ENCODE results near the gene PLEKHG7.
"Not testable (repeated sequence)": the region's sequence is repeated elsewhere in the genome, so short reads cannot be mapped to it uniquely, and the experiment has no call there.

The PLEKHG7 gene

DNA sequence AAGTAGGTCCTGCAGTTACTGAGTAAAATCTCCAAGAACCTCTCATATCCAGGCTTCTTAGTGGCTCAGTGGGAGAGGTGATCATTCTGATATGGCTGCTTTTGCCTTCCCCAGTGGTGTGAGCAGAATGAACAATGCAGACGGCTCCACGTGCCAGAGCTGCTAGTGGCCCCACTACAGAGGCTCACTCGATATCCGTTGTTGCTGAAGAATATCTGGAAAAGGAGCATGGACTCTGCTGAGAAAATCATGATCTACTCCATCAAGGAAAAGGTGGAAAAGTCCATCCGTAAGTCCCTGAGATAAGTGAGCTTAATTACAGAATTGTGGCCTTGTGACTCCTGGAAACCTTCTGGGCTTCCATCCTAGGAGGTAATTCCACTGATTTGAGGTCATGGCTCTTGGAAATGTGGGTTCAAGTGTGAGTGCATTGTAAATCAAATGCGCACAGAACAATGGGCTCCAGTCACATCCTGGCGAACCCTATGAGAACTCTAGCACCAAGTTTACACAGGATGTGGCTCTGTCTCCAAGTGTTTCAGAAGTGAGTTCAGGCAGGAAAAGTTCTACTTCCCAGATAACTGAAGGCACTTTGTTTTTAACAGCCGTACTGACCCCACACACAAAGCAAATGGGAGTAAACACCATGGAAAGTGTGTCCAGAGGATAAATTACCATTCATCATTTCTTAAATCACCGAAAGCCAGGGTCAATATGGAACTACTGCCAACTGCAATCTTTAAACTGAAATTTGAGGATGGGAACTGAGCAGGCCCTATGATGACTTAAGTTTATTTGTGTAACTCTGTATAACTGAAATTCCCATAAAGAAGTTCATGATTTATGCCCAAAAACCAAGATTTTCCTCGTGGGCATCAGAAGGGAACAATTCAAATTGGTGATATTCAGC lies 51.4 kb downstream of the PLEKHG7 start:
- DNase-seq: no peak

DNA sequence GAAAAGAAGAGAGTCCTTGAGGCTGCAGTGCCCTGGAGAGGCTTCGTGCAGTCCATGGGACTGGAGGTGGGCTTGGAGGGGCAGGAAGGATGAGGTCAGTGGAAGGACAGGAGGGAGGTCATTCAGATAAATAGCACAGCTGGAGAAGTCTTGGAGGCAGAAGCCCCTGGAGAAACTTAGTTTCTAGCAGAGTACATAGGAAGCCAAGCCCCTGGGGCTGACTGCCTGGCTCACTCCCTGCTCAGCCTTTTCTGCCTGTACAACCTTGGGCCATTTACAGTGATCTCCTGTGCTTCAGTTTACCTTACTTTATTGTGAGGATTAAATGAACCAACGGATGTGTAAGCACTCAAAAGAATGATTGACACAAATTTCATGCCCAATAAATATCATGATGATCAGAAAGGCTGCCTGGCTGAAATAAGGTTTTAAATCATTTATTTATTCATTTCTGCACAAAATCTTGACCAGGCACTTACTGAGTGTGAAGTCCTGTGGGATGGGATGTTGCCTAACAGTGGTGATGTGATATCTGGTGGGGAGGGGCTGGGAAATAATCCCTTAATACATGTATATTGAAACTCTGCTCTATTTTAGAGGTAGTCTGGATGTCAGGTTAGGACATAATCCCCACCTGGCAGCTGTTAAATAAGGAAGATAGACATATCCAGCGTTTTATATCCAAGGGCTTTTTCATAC lies 54.3 kb downstream of the PLEKHG7 start:
- DNase-seq: no peak

DNA sequence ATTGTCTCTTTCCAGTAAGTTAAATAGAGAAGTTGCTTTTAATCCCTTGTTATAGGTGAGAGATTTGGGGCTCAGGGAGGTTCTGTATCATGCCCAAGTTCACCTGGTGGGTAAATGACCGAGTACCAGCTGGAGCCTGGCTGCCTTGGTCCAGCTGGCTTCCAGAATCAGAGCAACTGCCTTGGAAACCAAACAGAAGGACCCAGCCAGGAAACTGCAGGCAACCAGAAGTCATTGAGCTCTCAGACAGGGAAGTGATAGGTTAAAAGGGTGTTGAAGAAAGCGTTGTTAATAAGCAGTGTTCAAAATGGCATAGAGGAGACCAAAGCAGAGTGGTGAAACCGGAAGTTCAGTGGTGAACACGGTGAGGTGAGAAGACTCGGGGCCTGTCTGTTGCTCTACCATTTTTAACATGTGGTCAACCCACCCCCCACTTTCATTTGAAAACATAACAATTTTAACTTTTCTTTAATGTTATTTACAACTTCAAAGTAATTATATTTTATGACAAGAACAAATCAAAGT lies 54.9 kb downstream of the PLEKHG7 start:
- DNase-seq: no peak

DNA sequence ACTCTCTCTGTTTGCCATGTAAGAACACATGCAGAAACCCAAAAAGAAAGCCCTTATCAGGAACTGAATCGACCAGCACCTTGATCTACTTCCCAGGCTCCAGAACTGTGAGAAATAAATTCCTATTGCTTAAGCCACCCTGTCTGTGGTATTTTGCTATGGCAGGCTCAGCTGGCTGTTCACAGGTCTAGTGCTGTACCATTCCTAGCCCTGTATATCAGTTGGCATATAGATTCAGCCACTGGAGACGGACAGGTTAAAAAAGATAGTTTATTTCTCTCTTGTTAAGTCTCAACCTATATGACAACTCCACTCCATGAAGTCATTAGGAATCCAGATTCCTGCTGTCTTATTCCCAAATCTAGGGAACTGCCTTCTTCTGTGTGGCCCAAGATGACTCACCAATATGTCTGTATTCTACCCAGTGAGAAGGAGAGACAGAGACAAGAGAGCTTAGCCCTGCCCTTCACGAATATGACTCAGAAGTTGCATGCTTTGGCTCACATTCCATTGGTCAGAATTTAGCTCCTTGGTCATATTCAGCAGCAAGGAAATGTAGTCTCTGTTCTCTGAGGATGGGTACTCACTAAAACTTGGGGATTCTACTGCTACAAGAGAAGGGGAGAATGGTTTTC lies 57.0 kb downstream of the PLEKHG7 start:
- DNase-seq: no peak

DNA sequence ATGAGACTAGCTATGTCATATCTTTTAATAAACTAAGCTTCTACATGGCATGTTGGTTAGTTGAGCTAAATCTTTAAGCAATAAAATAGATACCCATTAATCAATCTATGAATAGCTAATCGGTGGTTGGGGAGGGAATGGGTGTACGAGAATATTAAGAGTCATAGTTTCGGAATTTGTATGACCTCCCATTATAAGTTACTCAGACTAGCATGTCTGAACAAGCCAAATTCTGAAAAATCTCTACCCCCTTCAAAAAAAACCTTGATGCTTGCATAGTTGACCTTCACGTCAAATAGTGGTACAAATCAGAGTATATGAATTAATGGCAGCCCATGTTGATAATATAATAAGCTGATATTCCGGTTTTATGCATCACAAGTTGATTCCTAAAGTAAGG lies 60.0 kb downstream of the PLEKHG7 start:
- no peak for DNase-seq

DNA sequence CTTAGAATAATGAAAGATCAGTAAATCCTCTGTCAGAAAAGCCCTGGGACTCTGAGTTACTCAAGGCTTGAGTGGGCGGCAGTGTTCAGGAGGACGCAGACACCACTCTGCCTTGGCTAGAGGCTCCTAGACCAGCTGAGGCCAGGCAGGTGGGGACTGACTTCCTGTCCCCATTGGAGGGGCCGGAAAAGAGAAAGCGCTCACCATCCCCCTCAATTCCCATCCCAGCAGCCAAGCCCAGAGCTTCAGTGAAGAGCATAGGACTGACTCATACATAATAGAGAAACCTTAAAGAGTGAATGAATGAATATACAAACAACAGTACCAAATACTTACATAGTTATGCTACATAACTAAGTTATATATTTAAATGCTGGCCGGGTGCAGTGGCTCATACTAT lies 62.0 kb downstream of the PLEKHG7 start:
- no peak for DNase-seq

DNA sequence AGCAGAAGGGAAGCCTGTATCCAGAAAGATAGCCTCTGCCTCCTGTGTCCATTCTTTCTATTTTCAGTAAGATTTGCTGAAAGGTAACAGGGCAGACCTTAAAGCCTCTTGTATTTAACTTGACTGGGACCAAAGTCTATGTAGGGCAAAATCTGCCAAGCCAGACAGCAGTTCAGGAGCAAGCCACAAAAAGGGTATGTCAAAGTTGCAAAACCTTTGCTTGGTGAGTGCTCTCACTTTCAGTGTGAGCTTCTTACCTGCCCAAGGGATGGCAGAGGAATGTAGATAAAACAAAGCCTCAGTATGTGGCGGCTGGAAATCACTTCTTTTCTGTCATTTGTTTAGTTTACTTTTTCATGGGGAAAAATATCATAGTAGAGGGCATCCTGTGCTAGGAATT lies 63.1 kb downstream of the PLEKHG7 start:
- no peak for DNase-seq

DNA sequence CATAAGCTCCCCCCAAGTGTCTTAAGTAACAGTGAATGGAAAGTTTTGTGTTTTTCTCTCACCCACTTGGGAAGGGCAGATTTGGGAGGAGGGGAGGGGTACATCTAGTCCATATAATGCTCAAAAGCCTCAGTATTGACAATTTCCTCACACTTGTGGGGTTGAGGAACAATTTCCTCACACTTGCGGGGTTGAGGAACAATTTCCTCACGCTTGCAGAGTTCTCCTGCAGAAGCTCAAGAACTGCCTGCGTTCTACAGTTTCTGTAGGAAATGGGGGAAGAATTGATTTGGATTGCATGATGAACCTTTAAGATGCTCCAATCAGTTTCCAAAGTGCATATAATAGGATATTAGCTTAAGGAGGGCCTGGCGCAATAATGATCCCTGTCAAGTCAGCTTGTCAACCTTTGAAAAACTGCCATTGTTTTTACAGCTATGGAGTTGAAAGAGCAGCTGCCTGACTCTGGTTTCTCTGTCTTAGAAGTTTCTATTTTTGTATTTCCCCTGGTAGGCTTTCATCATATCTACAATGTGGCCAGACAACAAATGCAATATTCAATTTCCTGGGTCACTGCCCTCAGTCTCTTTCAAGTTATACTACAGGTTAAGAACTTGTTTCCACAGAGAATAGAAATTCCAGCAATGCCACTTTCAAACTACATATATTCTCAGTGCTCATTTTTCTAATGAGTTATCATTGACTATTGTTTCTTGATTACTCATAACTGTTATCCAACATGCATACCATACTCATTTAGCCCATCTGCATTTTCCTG lies 66.5 kb downstream of the PLEKHG7 start:
- no peak for DNase-seq

DNA sequence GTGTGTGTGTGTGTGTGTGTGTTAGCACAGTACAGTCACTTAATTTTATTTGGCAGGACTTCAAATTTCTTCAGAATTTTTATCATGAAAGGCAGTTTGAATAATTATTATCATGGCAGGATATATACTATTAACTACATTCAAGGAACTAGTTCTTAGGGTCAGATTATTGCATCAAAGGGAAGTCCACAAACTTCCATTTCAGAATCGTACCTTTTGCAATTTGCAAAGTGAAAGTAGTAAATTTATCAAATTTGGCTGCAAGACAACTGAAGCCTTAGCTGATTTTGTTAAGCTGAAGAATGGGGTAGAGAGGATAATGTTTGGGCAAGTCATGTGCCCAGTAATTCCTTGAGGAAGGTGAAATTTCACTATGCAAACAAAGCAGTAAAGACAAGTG lies 68.2 kb downstream of the PLEKHG7 start:
- no peak for DNase-seq

DNA sequence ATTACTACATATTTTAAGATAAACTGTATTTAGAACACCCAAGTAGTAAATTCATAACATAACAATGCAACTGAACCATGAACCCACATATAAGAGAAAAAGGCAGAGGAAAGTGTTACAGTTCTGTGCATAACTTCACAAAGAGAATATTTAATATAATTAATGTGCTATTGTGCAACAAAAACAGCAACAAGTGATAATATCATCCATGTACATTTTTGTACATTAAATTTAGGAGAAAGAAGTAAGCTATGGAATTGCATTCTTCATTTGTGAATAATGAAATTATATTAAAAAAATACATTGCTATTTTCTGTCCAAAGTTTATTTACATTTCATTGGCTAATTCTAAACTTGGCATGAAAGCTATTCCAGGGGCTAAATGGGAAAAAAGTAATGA lies 72.6 kb downstream of the PLEKHG7 start:
- no peak for DNase-seq

DNA sequence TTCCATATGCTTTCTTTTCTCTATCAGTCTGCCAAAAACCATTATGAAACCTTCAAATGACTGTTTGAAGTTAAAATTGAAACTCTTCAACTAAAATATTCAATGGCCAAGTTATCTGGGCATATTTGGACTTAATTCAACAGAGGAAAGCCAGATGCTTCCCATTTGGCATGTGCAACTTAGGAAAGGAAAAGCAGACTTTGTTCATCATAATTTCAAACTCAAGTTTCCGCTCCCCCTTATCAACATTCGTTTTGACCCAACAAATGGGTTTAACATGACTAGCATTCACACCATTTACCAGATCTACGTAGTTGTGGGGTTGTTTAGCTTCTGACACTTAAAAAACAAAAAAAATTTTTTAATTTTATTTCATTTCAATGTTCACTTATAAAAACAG lies 75.7 kb downstream of the PLEKHG7 start:
- no peak for DNase-seq

DNA sequence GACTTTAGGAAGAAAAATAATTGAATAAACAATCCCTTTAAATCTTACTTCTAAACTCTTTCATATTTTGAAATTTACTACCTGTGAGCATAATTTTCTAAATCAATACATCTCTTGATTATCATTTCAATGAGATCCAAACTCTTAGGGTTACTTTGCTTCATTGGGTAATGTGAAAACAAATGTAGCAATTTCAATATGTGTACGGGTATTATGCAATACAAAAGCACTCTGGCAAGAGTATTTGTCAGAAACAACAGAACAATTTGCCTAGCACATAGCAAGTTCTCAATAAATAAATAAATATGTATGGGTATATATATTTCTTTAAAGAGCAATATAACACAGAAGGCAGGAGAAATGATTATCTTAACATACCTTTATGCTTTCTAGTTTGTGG lies 77.1 kb downstream of the PLEKHG7 start:
- DNase-seq: no peak

DNA sequence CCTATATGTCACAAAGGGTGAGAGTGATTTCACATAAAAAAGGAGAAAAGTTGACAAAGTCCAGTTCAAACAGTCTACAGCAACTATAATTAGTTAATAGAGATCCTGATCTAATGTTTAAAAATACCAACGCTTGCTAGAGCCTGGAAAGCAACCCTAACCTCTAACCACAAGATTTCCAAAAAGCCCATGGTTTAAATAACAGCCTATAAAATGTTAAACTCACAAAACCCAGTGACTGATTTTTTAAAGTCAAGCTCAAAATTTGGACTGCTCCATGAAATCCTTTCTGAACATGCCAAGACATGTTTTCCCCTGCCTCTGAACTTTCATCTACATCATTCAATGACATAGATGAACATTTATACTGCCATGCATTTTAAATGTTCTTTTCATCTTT lies 81.6 kb downstream of the PLEKHG7 start:
- no peak for DNase-seq

DNA sequence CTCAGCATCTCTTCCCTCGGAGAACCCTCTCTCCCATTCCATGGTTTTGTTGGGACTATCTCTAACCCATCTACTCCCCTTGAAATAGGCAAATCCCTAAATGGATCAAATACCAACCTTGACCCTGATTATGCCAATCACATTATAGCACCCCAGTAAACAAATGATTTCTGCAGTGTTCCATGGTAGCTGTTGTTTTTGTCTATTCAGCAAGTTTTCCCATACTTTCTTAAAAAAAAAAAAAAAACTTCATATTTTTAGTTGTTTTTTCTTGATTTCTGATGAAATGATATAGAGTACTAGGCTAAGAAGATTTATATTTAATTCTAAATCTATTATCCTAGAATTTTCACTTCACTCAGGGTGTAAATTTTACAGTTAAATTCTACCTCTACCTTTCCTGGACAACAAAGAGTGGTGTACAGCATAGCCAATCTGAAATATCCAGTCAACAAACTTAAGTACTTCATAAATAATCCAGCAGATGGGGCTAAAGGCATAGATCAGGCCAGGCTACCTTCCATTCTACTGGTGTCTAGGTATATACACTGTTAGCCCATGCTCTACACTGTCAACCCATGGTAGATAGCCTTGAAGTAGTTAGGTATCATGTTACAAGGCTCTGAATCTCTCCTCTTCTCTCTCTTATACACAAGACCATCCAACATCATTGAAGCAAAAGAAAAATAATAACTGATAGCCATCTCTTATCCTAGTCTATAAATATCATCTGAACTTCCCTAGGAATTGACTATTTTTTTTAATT lies 82.2 kb downstream of the PLEKHG7 start:
- no peak for DNase-seq

DNA sequence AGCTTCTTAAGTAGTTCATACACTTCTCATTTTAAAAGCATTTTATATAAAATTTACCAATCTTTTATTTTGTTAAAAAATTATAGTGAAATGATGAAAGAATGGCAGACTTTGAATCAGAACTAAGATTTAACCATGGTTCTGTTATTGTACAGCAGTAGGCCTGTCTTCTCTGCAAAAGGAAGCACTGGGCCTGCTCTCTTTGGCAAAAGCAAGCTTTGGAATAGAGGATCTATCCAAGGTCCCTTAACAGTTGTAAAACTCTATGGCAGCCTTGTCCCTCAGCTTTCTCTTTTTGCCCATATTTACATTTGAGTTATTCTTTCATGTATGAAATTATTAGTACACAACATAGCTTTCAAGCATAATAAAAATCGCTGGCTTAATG lies 82.8 kb downstream of the PLEKHG7 start:
- no peak for DNase-seq

DNA sequence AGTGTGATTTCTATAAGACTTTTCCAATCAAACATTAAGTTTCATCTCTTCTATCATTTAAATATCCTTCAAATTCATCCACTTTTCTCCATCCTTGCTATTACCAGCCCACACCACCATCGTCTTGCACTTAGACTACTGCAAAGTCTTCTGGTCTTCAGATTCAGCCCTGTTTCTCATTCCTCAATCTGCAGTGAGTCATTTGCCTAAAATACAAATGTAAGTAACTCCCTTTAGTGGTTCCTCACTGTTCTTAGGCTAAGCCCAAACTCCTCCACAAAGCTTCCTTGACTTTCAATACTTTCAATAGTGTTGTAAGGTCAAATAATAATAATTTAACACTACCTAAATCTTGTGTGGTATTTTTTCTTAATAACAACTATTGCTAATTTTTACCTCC lies 83.3 kb downstream of the PLEKHG7 start:
- no peak for DNase-seq

DNA sequence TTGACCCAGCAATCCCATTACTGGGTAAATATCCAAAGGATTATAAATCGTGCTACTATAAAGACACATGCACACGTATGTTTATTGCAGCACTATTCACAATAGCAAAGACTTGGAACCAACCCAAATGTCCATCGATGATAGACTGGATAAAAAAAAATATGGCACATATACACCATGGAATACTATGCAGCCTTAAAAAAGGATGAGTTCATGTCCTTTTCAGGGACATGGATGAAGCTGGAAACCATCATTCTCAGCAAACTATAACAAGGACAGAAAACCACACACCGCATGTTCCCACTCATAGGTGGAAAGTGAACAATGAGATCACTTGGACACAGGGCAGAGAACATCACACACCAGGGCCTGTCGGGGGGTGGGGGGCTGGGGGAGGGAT lies 91.6 kb downstream of the PLEKHG7 start:
- not testable (repeated sequence) for DNase-seq

DNA sequence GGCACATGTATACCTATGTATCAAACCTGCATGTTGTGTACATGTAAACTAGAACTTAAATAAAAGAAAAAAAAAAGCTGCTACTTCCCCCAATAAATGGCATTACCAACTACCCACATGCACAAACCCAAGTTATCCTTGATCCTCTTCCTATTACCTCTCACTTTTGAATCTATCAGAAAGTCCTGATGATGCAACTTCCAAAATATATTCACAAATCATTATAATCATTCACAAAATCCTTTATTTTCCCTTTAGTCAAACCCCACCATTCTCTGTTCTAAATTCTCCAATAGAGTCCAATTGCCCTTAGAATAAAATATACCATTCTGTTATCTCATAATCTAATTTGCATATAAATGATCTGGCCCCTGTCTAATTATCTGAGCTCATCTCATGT lies 92.0 kb downstream of the PLEKHG7 start:
- DNase-seq: no peak

DNA sequence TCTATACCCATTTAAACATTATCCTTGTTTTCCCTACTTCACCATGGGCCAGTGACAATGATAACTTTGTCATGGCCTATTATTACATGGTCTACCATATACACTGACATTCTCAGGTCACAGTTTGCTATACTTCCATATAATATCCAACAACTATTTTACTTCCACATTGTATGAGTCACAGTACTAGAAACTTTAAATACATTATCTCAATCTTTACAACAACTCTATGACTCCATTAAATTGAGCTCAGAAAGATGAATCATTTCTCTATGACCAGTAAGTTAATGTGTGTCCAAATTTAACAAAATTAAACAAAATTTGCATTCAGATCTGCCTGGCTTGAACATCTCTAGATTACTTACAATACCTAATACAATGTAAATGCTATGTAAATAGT lies 93.9 kb downstream of the PLEKHG7 start:
- DNase-seq: no peak

DNA sequence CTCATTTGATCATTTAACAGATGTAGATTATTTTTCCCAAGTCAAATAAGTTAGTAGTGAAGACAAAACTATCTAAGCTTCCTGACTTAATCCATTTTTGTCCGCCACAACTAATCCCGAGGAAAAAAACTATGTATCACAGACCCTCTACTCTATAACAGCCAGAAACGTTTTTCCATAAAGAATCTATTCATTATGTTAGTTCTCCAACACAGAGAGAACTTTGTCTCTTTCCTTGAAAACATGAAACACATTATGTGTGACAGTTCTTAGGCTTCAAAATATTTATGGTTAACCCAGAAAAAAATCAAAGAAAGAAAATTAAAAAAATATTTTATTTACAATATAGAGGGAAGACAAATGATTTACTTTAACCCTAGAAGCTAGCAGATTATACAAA lies 100.1 kb downstream of the PLEKHG7 start:
- DNase-seq: no peak

DNA sequence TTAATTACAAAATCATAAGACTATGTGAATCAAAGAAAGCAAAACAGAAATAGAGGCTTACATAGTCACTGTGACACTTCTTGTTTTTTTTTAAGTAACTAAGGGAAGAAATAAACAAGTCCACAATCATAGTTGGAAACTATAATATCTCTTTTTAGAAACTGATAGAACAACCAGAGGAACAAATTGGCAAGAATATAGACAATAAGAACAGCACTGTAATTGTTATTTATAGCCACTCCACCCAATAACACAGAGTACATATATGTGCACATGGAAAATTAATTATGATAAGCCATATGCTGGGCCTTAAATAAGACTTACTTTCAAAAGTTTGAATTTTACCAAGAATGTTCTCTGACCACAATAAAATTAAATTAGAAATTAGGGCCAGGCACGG lies 101.1 kb downstream of the PLEKHG7 start:
- no peak for DNase-seq

DNA sequence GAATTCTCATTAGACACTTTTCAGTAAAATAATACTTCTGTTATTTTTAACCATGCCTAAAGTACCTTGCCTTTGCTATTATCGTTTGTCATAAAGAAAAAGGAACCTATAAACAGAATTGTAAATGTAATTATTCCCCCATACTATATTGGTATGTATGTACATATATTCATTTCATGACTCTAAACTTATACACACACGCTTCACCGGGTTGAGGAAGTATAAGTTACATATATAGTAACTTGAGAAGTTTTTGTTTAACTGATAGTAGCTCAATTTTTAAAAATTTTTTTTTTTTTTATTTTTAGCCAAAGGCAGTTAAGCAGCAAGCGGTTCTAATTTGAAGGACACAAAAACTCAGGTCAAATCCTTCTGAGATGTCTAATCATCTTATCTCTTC lies 107.6 kb downstream of the PLEKHG7 start:
- DNase-seq: no peak
